Purkinje cell (primary cell): ENCODE measurements around the gene CLEC2L. TPM values are rescaled to one million over a fixed set of nuclear protein-coding genes. Genes with fewer than 3 reads are reported as not detected.

ENCODE experiments used
- polyA plus RNA-seq: library from polyadenylated mRNA; unstranded; fragments of >200 nt; fragmentation: Nextera tagmentation; gene quantifications from 2 replicates; pipeline ENCODE4 v1.2.1, GENCODE V29; 2014

CLEC2L gene
- 19.5 and 55.6 TPM in 2 replicates for polyA plus RNA-seq

DNA sequence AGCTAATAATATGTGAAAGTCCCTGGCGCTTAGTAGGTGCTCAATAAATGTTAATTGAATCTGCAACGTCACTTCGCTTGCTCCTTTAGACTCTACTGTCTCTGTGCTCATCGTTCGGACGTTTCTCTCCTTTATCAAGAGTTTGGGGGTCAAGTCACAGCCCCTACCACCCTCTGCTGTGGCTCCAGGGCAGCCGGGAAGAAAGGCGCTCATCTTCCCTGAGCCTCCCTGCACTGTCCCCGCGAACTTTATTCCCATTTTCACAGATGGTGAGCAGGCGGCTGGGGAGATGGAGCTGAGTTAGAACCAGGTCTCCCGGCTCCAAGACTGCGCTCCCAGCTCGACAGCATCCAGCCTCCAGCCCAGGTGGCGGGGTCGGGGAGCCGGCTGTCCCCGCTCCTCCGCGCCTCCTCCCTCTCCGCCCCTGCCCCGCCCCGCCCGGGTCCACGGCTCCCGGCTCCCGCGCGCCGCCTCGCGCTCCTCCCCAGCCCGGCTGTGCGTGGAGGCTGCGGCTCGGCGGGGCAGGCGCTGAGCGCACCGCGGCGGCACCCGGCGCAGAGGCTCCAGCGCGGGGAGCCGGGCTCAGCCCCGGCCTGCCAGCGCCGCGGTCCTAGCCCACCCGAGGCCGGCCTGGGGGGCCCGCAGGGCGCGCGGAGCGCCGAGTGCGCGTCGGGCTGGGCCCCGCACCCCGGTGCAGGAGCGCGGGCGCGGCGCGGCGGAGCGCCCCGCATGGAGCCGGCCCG lies at the start of gene CLEC2L:
Gene CLEC2L, plus strand, starts transcription at position 487 of the 743 bp plus-strand sequence. Its CDS starts 243 bp downstream, at position 730.

Other genes starting within 250 kb of the CLEC2L start
- 316 and 393 TPM in 2 replicates for gene FMC1, start 182.3 kb upstream of the CLEC2L start, polyA plus RNA-seq
- 28.1 and 33.2 TPM in 2 replicates for gene LUC7L2, start 163.8 kb upstream of the CLEC2L start, polyA plus RNA-seq
- gene KLRG2, start 40.0 kb upstream of the CLEC2L start, polyA plus RNA-seq = not detected in 2 replicates